SK-N-MC (cell line): ENCODE data around the gene TMEM80.

ENCODE experiments used
- EZH2 ChIP-seq: fragments of 200-600 bp; sonication (generic); IDR thresholded peaks from one replicate; pipeline ENCODE4 v1.6.1; 2017; ENCODE audit warnings: antibody characterized with exemption
- POLR2AphosphoS5 ChIP-seq: IDR thresholded peaks from 2 replicates; pipeline ENCODE4 v1.6.1; 2012; ENCODE audit warnings: mild to moderate bottlenecking, low read depth, low read length, borderline replicate concordance

GRCh38 chr11:699116-699508 lies 3.5 kb downstream of the TMEM80 start:
- no peak for TF ChIP-seq POLR2AphosphoS5
- no peak for TF ChIP-seq EZH2
